GM18508 (cell line): ENCODE measurements around the gene IGF2BP1.
"Not testable (repeated sequence)": the region's sequence is repeated elsewhere in the genome, so short reads cannot be mapped to it uniquely, and the experiment has no call there.

Source experiments
- ATAC-seq: cut with Tn5 transposase; IDR thresholded peaks from one replicate; pipeline ENCODE4 v1.9.1; 2021; ENCODE audit warnings: moderate number of reproducible peaks; ENCODE audit not compliant: insufficient read depth, unreplicated experiment

IGF2BP1 gene

GRCh38 chr17:49086316-49086605, 89.1 kb downstream of the IGF2BP1 start:
- ATAC-seq, result no peak

DNA sequence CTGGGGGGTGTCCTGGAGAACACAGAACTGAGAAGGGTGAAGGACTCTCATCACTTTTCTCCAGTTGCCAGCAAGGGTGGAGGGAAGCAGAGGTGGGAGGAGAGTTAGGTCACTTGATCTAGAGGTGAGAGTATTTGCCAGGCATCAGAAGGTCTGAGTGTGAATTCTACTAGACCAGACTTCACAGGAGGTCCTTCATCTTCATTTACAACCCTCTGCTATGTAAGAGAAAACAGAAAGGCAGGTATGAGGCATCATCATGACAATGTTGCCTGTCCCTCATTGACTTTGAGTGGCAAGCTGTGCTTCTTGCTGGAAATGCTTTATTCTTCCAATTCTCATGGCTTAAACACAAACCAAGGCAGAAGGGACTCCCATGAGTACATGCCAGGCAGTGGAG, 89.5 kb downstream of the IGF2BP1 start:
- no peak for ATAC-seq

DNA sequence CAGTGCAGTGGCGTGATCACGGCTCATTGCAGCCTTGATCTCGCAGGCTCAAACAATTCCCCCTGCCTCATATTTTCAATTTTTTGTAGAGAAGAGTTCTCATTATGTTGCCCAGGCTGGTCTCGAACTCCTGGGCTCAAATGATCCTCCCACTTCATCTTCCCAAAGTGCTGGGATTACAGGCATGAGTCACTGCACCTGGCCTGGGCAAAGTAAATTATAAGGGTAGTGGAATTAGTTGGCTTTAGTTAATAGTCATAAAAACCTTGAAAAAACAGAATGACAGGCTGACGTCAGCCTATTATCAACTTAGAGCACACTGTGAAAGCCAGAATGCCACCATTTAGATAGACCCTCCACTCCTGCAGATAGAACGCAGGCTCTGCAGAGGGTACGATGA, 91.9 kb downstream of the IGF2BP1 start:
- ATAC-seq, result no peak

DNA sequence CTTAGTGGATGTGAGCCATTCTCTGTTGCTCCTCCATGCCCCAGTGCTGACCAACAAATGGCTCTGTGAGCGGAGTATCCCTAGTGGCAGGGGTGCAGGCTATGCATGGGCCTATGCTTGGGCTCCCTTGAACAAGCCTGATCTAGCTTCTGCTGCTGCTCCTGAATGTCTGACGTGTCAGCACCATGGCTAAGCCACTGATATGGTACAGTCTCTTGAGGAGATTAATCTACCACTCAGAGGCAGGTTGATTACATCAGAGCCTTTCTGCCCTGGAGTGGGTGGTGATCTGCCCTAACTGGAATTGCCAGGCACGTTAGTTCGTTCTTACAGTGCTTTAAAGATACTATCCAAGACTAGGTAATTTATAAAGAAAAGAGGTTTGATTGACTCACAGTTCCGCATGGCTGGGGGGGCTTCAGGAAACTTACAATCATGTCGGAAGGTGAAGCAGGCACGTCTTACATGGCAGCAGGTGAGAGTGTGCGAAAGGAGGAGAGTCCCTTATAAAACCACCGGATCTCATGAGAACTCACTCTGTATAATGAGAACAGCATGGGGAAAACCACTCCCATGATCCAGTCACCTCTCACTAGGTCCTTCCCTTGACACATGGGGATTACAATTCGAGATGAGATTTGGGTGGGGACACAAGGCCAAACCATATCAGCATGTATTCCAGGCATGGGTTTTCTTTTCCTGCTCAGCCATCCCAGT, 93.9 kb downstream of the IGF2BP1 start:
- no peak for ATAC-seq

DNA sequence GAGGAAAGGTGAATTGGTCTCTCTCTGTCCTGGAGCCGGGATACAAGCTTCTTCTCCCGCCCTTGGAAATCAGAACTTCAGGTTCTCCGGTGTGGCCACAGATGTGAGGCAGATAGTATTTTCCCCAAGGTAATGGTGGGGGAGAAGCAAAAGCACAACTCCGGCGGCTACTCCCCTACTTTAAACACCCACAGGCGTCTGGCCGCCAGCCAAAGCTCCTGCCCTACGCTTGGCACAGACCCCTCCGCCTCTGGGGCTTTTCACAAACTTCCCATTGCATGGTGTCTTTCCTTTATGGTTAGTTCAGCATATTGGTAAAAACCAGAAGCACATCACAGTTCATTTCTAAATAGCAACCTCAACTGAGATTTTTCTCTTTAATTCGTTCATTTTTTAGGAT, 95.9 kb downstream of the IGF2BP1 start:
- ATAC-seq, result no peak

- ATAC-seq, result no peak
Measured at GRCh38 chr17:49100601-49101000, 103.4 kb downstream of the IGF2BP1 start.

- no peak for ATAC-seq
Measured at GRCh38 chr17:49101054-49101534, 103.9 kb downstream of the IGF2BP1 start.

DNA sequence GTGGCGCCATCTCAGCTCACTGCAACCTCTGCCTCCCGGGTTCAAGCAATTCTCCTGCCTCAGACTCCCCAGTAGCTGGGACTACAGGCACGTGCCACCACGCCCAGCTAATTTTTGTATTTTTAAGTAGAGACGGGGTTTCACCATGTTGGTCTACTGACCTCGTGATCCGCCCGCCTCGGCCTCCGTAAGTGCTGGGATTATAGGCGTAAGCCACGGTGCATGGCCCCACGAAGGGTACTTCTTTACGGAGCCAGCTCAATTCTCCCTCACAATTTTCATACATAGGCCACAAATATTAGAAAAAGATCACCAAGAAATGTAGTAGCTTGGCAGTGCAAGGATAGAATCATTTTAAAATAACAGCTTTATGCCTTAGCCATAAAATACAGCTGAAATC, 106.2 kb downstream of the IGF2BP1 start:
- ATAC-seq, result not testable (repeated sequence)

- no peak for ATAC-seq
Measured at GRCh38 chr17:49104511-49105074, 107.4 kb downstream of the IGF2BP1 start.
